CD4-positive, alpha-beta T cell treated with Interleukin-4 for 1 hour (primary cell): Measurements from ENCODE around the gene SYNGR4.
"Not testable (repeated sequence)": the region's sequence is repeated elsewhere in the genome, so short reads cannot be mapped to it uniquely, and the experiment has no call there.

Experiments
- DNase-seq, 2 donors: peaks; one replicate each; pipeline ENCODE4 v3.0.0-alpha.2; 2020 to 2022

The SYNGR4 gene

GRCh38 chr19:48371771-48372170, 7.6 kb downstream of the SYNGR4 start:
- DNase-seq = not testable (repeated sequence)

GRCh38 chr19:48372904-48373303, 8.7 kb downstream of the SYNGR4 start:
- DNase-seq = no peak

- DNase-seq = no peak
Observed at GRCh38 chr19:48373567-48373966, 9.4 kb downstream of the SYNGR4 start.

- DNase-seq = no peak
Observed at GRCh38 chr19:48378194-48378570, 14.0 kb downstream of the SYNGR4 start.

- no peak for DNase-seq
Observed at GRCh38 chr19:48379058-48379457, 14.9 kb downstream of the SYNGR4 start.

GRCh38 chr19:48381178-48381950, 17.2 kb downstream of the SYNGR4 start:
- no peak for DNase-seq

GRCh38 chr19:48382286-48382685, 18.1 kb downstream of the SYNGR4 start:
- DNase-seq = no peak

- DNase-seq = no peak
Observed at GRCh38 chr19:48385461-48386087, 21.4 kb downstream of the SYNGR4 start.

- DNase-seq = no peak
Observed at GRCh38 chr19:48386981-48387380, 22.8 kb downstream of the SYNGR4 start.

GRCh38 chr19:48390188-48391099, 26.3 kb downstream of the SYNGR4 start:
- peak; percentile 64 to 70 for DNase-seq

- peak; percentile 67 to 74 for DNase-seq
Observed at GRCh38 chr19:48391100-48392005, 27.2 kb downstream of the SYNGR4 start, which contains the start of gene KDELR1. KDELR1 (minus strand) TSS chr19:48391551; CDS start chr19:48391358, 193 bp downstream.

GRCh38 chr19:48392006-48392344, 27.8 kb downstream of the SYNGR4 start:
- not testable (repeated sequence) for DNase-seq

GRCh38 chr19:48392860-48393558, 28.8 kb downstream of the SYNGR4 start:
- DNase-seq = no peak

- peak; percentile 21 to 30 for DNase-seq
Observed at GRCh38 chr19:48393559-48394330, 29.6 kb downstream of the SYNGR4 start, which contains the start of gene GRIN2D. GRIN2D (plus strand) TSS chr19:48393668; CDS start chr19:48398393, 4,725 bp downstream.

GRCh38 chr19:48394331-48395169, 30.4 kb downstream of the SYNGR4 start:
- DNase-seq = no peak

GRCh38 chr19:48395170-48395455, 30.9 kb downstream of the SYNGR4 start:
- DNase-seq = no peak

- DNase-seq = no peak
Observed at GRCh38 chr19:48395499-48395898, 31.3 kb downstream of the SYNGR4 start.

- DNase-seq = no peak
Observed at GRCh38 chr19:48396016-48396823, 32.1 kb downstream of the SYNGR4 start.

- DNase-seq = no peak
Observed at GRCh38 chr19:48396824-48397176, 32.6 kb downstream of the SYNGR4 start.
